ENCODE results near the gene NLN.

The NLN gene

GRCh38 chr5:65873181-65873750 is 151.3 kb downstream of the NLN start:
- DNase-seq (ENCODE audit: low read depth) = no peak

DNA sequence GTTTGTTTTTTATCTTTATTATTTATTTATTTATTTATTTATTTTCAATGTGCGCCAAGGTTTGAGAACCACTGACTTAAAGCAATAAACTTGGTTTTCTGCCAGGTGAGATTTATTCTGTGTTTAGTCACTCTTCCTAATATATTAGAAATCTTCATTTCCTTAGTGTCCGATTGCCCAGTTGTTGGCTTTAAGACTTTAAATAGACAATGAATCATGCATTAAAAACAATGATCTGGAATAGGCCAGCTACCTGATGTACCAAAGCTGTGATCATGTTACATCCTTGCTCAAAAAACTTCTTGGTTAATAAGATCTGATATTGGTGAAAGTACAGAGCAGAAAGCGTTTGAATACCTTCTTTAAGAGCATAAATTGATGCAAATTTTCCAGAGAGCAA is 152.2 kb downstream of the NLN start:
- no peak for DNase-seq (ENCODE audit: low read depth)

DNA sequence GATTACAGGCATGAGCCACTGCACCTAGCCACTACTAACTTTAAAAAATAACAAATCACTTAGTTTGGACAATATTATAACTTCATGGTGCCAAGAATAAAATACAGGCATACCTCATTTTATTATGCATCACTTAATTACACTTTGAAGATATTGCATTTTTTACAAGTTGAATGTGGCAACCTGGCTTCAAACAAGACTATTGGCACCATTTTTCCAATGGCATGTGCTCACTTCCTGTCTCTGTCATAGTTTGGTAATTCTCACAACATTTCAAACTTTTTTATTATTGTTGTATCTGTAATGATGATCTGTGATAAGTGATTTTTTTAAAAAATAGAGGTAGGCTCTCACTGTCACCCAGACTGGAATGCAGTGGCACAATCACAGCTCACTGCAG is 154.5 kb downstream of the NLN start:
- DNase-seq (ENCODE audit: low read depth) = no peak

GRCh38 chr5:65876970-65877369 is 155.0 kb downstream of the NLN start:
- DNase-seq (ENCODE audit: low read depth) = no peak
